DMS153 treated with DMSO at 0.1 percent for 48 hours (cell line): ENCODE data around the gene C1orf50.
"Not testable (repeated sequence)": the region's sequence is repeated elsewhere in the genome, so short reads cannot be mapped to it uniquely, and the experiment has no call there.

Experiments used
- DNase-seq: peaks from one replicate; lab custom pipeline; 2025; ENCODE audit not compliant: unreplicated experiment; lab: John Stamatoyannopoulos, UW

Gene C1orf50

GRCh38 chr1:42766741-42767509 lies at the start of gene C1orf50, which contains the start of gene P3H1:
TSS of gene C1orf50 (plus strand) at chr1:42767249. CDS start at chr1:42767312, 63 bp downstream.
TSS of gene P3H1 (minus strand) at chr1:42767028. CDS start at chr1:42766971, 57 bp downstream.
- DNase-seq: peak; percentile 99

- DNase-seq: no peak
These were observed 46.2 kb upstream of the C1orf50 start for GRCh38 chr1:42720868-42721267.

GRCh38 chr1:42721926-42722325 lies 45.1 kb upstream of the C1orf50 start:
- DNase-seq: no peak

- not testable (repeated sequence) for DNase-seq
These were observed 44.6 kb upstream of the C1orf50 start for GRCh38 chr1:42722403-42722802.

- DNase-seq: no peak
These were observed 43.5 kb upstream of the C1orf50 start for GRCh38 chr1:42723511-42723910.

- not testable (repeated sequence) for DNase-seq
These were observed 41.2 kb upstream of the C1orf50 start for GRCh38 chr1:42725820-42726219.

- DNase-seq: no peak
These were observed 37.0 kb upstream of the C1orf50 start for GRCh38 chr1:42730002-42730401.

GRCh38 chr1:42730988-42731387 lies 36.1 kb upstream of the C1orf50 start:
- no peak for DNase-seq

- DNase-seq: no peak
These were observed 35.5 kb upstream of the C1orf50 start for GRCh38 chr1:42731585-42731984.

GRCh38 chr1:42732126-42732680 lies 34.8 kb upstream of the C1orf50 start:
- DNase-seq: no peak

- no peak for DNase-seq
These were observed 33.4 kb upstream of the C1orf50 start for GRCh38 chr1:42733415-42734200.

- DNase-seq: no peak
These were observed 32.6 kb upstream of the C1orf50 start for GRCh38 chr1:42734201-42735035.

GRCh38 chr1:42735056-42735455 lies 32.0 kb upstream of the C1orf50 start:
- DNase-seq: no peak

- DNase-seq: no peak
These were observed 31.5 kb upstream of the C1orf50 start for GRCh38 chr1:42735477-42736105.

GRCh38 chr1:42736152-42736551 lies 30.9 kb upstream of the C1orf50 start:
- DNase-seq: no peak

- DNase-seq: no peak
These were observed 30.4 kb upstream of the C1orf50 start for GRCh38 chr1:42736571-42737200.

- DNase-seq: peak; percentile 19
These were observed 29.8 kb upstream of the C1orf50 start for GRCh38 chr1:42737257-42737656.

- no peak for DNase-seq
These were observed 28.9 kb upstream of the C1orf50 start for GRCh38 chr1:42737986-42738677.

- DNase-seq: no peak
These were observed 28.3 kb upstream of the C1orf50 start for GRCh38 chr1:42738678-42739226.
